ENCODE results near the gene NPY.
"Not testable (repeated sequence)": the region's sequence is repeated elsewhere in the genome, so short reads cannot be mapped to it uniquely, and the experiment has no call there.

The NPY gene

DNA sequence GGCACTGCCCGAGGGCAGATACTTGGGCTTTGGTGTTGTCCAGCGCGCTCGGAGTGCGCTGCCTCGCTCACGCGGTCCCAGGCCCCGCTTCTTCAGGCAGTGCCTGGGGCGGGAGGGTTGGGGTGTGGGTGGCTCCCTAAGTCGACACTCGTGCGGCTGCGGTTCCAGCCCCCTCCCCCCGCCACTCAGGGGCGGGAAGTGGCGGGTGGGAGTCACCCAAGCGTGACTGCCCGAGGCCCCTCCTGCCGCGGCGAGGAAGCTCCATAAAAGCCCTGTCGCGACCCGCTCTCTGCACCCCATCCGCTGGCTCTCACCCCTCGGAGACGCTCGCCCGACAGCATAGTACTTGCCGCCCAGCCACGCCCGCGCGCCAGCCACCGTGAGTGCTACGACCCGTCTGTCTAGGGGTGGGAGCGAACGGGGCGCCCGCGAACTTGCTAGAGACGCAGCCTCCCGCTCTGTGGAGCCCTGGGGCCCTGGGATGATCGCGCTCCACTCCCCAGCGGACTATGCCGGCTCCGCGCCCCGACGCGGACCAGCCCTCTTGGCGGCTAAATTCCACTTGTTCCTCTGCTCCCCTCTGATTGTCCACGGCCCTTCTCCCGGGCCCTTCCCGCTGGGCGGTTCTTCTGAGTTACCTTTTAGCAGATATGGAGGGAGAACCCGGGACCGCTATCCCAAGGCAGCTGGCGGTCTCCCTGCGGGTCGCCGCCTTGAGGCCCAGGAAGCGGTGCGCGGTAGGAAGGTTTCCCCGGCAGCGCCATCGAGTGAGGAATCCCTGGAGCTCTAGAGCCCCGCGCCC, at the start of gene NPY:
Gene NPY (plus strand): TSS at position 294 of the 802 bp plus-strand sequence. CDS start 1,051 bp downstream, outside the sequence.
- no peak for DNase-seq

GRCh38 chr7:24239260-24239659, 44.7 kb upstream of the NPY start:
- no peak for DNase-seq

DNA sequence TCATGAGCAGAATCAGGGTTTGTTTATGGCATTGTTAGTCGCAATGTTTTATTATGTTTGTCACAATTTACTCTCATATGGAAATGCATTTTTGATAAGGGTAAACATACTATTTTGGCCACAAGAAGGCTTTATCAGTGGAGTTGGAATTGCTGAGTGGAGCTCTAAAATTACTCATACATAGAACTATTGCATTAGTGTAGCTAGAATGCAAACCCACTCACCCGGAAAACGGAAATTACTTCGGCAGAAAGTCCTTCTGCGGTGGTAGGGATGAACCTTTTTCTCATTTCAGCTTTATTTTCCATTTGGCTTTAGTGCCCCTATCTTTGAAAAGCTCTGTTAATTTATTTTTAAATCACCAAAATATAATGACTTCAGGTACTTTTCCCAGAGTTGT, 42.8 kb upstream of the NPY start:
- DNase-seq = no peak

- no peak for DNase-seq
Measured at GRCh38 chr7:24244554-24244953, 39.4 kb upstream of the NPY start.

DNA sequence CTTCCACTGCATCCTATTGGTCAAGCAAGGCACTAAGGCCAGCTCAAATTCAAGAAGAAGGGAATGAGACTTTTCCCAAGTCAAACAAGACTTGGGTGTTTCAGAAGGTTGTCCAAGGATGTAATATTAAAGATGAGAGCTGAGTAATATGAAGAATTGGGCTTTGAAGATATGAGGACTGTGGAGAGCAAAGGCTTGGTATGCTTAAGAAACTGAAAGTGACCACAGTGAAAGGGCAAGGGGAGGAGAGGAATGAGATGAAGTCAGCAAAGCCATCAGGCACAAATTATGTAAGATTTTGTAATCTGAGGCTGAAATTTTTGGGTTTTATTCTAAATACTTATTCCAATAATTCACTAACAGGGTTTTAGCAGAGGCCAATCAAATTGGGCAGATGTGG, 38.6 kb upstream of the NPY start:
- no peak for DNase-seq

GRCh38 chr7:24249266-24249665, 34.7 kb upstream of the NPY start:
- no peak for DNase-seq

DNA sequence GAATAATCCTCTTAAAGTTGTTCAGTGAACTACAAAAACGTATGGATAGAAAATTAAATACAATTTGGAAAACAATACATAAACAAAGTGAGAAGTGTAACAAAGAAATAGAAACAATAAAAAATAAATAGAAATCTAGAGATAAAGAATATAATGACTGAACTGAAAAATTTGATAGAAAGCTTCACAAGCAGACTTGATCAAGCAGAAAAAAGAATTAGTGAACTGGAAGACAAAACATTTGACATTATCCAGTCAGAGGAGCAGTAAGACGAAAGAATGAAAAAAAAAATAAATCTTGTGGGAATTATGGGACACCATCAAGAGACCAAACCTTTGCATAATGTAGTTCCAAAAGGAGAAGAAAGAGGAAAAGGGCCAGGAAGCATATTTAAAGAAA, 32.4 kb upstream of the NPY start:
- DNase-seq = no peak

- DNase-seq = no peak
Measured at GRCh38 chr7:24255139-24255538, 28.9 kb upstream of the NPY start.

DNA sequence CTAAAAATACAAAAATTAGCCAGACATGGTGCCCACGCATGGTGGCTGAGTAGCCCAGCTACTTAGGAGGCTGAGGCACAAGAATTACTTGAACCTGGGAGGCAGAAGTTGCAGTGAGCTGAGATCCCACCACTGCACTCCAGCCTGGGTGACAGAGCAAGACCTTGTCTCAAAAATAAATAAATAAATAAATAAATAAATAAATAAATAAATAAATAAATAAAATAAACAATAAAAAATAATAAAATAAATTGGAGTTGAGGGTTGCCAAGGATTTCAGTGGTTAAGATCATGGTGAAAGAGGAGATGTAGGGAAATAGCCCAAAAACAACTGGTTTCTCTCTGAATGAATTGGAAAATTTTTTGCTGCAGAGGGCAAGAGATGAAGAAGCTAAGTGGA, 25.7 kb upstream of the NPY start:
- DNase-seq = not testable (repeated sequence)

- DNase-seq = no peak
Measured at GRCh38 chr7:24271938-24272337, 12.1 kb upstream of the NPY start.

DNA sequence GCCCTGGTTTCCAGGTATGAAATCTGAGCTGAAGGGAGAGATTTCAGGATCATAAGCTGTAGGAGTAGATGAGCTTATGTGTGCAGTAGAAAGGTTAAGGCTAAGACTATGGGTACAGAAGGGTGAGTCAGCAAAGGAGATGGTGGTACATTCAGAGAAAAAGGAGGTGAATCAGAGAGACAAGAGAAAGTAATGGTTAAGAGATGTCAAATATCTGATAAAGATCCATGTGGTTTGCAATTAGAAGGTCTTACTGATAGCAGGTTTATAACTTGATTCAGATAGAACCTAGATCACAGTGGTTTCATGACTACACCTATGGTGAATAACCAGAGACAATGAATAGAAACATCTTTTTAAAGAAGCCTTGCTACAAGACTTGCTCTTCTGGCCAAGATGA, 4.5 kb upstream of the NPY start:
- DNase-seq = no peak

- DNase-seq = no peak
Measured at GRCh38 chr7:24283554-24283896, 465 bp upstream of the NPY start.

DNA sequence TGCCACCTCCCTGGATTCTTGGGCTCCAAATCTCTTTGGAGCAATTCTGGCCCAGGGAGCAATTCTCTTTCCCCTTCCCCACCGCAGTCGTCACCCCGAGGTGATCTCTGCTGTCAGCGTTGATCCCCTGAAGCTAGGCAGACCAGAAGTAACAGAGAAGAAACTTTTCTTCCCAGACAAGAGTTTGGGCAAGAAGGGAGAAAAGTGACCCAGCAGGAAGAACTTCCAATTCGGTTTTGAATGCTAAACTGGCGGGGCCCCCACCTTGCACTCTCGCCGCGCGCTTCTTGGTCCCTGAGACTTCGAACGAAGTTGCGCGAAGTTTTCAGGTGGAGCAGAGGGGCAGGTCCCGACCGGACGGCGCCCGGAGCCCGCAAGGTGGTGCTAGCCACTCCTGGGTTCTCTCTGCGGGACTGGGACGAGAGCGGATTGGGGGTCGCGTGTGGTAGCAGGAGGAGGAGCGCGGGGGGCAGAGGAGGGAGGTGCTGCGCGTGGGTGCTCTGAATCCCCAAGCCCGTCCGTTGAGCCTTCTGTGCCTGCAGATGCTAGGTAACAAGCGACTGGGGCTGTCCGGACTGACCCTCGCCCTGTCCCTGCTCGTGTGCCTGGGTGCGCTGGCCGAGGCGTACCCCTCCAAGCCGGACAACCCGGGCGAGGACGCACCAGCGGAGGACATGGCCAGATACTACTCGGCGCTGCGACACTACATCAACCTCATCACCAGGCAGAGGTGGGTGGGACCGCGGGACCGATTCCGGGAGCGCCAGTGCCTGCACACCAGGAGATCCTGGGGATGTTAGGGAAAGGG, 913 bp downstream of the NPY start:
- DNase-seq = no peak

DNA sequence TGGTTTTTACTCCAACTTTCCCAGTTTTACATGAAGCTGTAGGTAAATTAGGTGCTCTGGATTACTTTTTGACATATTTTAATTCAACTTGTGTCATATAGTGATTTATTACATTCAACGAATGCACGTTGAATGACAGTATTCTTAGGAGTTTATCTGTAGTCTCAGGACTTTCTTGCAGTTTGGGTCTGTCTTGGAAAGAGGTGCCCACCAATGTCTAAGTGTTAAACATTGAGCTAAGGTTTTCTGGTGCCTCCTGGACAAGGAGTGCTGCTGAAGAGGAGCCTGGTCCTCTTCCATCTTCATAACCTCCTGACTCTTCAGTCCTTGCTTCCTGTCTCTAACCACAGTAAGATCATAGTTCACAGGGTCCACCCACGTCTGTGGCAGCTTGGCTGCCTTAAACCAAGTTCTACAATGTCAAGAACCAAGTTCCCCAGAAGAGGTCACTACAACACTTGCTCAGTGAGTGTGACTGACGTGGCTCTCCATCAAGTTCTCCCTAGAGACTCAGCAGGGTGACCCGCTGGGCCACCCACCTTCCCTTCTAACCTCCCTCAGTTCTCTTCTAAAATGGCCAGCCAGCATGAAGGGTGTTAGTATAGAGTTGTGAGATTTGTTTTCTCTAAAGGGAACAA, 6.1 kb downstream of the NPY start:
- no peak for DNase-seq

- DNase-seq = no peak
Measured at GRCh38 chr7:24291271-24291670, 7.3 kb downstream of the NPY start.

- no peak for DNase-seq
Measured at GRCh38 chr7:24297362-24297761, 13.4 kb downstream of the NPY start.

DNA sequence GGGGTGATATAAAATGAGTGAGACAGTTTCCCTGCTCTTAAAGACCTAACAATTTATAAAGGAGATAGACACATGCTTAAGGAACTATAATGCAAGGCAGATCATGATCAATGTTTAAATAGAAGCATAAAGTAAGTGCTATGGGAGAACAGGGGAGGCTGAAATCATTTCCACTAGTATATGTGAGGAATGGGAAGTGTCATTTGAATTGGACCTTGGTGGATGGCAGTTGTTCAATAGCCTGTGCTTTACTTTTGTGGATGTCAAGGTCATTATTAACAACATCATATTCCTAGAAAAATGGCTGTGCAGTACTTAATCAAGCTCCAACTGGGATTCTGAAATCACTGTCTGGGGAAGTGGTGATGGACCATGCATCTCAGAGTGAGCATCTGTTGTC, 14.7 kb downstream of the NPY start:
- no peak for DNase-seq

- no peak for DNase-seq
Measured at GRCh38 chr7:24299192-24299591, 15.2 kb downstream of the NPY start.

DNA sequence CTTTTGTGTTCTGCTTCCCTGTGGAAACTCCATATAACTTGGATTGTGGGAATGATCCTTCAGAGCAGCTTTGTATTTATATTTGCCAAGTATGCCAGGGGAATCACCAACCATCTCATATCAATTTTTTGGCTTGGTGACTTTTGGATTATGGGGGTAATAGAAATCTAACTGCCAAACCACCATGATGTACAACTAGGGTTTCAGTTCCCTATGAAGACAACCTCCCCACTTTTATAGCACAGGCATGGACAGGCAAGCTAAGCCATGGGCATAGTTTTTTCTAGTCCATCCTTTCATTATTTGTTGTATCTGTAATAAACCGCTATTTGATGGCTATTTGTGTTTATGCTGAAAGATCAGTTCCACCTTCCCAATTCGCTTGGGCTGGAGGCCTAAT, 17.7 kb downstream of the NPY start:
- DNase-seq = no peak

GRCh38 chr7:24304494-24305095, 20.6 kb downstream of the NPY start:
- DNase-seq = no peak

DNA sequence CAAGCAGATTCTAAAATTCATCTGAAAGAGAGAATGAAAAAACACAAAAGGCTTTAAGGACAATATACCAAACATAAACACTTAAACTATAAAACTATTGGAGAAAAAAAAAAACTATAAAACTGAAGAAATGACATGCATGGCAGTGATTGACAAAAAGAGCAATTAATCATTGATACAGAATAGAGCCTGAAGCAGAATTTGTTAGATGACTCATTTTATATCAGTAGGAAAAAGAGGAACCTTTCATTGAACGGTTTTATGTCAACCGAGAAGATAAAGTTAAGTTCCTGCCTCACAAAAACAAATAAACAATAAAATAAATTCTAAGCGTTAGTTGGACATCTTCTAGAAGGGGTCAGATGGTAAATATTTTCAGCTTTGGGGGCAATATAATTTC, 23.3 kb downstream of the NPY start:
- no peak for DNase-seq

DNA sequence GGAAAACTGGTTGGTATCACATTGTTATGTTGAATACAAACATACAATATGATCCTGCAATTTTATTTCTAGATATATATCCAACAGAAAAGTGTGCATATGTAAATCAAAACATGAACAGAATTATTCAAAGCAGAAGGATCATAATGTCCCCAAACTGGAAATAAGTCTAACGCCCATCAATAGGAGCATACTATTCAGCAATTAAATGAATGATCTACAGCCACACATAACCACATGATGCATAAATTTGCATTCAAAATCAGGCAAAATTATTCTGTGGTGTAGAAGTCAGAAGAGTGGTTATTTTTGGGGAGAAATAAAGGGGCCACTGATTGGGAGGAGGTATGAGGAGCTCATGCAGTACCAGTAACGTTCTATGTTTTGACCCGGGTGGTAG, 28.6 kb downstream of the NPY start:
- DNase-seq = no peak

DNA sequence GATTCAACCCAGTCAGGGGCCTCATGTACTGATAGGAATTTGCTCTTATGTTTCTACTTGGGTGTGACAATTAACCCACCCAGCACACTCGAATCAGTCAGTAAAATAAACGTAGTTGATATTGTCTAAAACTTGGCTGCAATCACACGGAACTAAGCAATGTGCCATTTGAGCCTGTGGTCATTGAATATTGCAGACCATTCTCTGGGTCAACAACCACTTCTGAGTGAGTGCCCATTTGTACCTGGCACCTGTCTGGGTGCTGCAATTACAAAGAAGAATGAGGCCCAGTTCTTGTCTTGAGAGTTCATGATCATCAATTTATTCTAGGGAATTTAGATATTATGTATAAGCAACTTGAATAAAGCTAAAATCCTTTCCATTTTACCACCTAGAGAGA, 29.8 kb downstream of the NPY start:
- no peak for DNase-seq

DNA sequence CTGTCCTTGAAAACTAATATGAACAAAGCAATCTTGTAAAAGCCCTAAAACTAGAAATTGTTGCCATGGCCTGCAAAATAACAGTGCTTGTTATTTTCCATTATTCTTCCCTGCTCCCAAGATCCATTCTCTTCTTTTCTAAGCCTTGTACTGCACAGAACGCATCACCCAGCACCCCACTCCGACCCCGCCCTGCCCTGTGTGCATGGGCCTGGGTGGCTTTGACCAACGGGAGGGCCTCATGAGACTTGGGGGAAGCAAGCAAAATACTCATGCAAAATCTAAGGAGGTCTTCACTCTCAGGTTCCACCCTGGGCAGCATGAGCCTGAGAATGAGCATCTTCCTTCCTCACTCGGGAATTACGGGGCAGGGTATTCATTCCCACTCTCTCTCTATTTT, 32.4 kb downstream of the NPY start:
- DNase-seq = no peak
